ENCODE data around the gene RPS4Y1.

- TF ChIP-seq EZH2 (IDR thresholded peaks at IDR 0.05; ENCODE audit: borderline replicate concordance, low read length) (no peak), CTCF (IDR thresholded peaks at IDR 0.05; ENCODE audit: low read length) (no peak)
Measured at GRCh38 chrY:2837932-2838331, 3.5 kb upstream of the RPS4Y1 start.
